ENCODE data around the gene ELAVL3.
"Not testable (repeated sequence)": the region's sequence is repeated elsewhere in the genome, so short reads cannot be mapped to it uniquely, and the experiment has no call there.

ELAVL3 gene

DNA sequence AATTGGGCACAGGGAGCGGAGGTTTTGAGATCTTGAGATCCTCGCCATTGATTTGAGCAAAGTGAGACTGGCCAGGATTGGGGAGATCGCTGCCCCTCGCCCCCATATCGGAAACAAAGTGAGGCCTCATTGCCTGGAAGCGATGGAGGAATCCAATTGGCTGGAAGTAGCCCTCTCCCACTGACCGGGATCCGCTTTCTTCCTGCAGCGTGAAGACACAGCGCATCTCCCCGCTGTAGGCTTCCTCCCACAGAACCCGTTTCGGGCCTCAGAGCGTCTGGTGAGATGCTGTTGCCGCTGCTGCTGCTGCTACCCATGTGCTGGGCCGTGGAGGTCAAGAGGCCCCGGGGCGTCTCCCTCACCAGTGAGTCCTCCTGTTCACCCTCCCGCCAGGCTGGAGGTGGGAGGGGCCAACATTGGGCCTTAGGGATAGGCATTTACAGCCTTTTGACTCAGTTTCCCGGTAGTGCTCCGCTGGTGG, 45.0 kb downstream of the ELAVL3 start:
- no peak for DNase-seq (ENCODE audit: low spot score)

DNA sequence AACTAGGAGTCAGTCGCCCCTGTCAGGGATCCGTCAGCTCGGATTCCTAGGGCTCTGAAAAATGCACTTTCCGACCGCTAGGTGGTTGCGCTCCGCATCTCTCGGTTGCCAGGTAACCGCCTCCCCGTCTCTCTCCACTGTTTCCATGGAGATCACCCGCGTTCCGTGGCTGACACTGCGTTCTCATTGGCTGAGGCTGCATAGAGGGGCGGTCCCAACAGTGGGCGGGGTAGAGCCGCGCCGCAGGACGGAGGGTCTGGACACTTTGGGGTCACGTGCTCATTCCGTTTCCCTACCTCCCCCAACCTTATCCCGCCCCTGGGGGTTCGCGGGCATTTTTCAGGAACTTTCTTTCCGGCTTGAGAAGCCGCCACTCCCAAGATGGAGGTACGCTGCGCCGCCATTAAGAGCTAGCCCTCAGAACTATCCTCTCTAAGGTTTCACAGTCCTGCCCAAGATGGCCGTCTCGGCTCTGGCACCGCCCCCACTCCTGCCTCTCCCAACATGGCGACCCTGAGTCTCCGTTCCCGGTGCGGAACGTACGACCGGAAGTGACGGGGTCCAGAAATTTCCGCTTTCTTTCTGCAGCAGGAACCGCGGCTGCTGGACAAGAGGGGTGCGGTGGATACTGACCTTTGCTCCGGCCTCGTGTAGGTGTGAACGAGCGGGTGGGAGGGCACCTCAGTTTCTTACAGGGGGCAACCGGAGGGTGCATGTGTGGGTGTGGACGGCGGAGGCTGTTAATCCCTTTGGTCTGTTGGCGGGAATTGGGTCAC, 45.6 kb downstream of the ELAVL3 start, which contains the start of the genes ODAD3 and PRKCSH:
Gene ODAD3 (minus strand): TSS at position 65 of the 776 bp plus-strand sequence. CDS start 105 bp downstream, outside the sequence.
Gene PRKCSH (plus strand): TSS at position 579 of the 776 bp plus-strand sequence. CDS start 483 bp downstream, outside the sequence.
- DNase-seq (ENCODE audit: low spot score) = peak; percentile 99

GRCh38 chr19:11434703-11435056, 46.2 kb downstream of the ELAVL3 start:
- no peak for DNase-seq (ENCODE audit: low spot score)

DNA sequence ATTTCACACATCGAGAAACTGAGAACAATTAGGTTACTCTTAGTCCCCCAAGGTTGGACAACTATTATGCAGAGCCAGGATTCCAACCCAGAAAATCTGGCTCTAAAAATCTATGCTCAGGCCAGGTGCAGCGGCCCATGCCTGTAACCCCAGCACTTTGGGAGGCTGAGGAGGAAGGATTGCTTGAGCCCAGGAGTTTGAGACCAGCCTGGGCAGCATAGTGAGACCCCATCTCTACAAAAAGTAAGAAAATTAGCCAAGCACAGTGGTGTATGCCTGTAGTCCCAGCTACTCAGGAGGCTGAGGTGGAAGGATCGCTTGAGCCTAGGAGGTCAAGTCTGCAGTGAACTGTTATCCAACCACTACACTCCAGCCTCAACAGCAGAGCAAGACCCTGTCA, 47.3 kb downstream of the ELAVL3 start:
- not testable (repeated sequence) for DNase-seq (ENCODE audit: low spot score)

- DNase-seq (ENCODE audit: low spot score) = no peak
Measured at GRCh38 chr19:11426656-11427055, 54.2 kb downstream of the ELAVL3 start.

DNA sequence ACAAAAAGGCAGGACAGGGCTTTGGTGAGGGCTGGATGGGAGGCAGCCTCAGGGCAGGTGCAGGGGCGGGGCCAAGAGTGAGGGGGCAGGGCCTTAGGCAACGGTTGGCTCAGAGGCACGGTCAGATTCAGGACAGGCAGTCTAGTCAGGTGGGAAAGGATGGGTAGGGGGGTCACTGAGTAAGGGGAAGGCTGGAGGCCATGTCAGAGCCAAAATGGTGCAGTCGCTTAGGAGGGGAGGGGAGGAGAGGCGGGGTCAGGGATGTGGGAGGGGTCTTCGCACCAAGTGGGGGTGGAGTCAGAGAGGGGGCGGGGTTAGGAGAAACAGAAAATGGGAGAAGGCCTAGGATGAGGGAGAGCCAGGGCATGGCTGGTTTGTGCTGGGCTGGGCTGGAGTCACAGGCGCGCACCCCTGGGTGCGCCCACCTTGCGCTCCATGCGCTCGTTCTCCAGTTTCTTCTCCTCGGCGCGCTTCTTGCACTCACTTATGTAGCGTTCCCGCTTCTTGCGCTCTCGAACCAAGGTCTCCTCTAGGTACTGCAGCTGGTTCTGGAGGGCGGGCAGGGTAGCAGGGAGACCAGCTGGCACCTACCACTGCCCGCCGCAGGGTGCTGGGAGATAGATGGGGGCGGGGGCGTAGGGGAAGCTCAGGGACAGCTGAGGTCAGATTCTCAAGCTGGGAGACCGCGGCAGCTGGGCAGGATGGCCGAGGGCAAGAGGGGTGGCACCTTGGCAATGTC, 55.0 kb downstream of the ELAVL3 start:
- DNase-seq (ENCODE audit: low spot score) = no peak

DNA sequence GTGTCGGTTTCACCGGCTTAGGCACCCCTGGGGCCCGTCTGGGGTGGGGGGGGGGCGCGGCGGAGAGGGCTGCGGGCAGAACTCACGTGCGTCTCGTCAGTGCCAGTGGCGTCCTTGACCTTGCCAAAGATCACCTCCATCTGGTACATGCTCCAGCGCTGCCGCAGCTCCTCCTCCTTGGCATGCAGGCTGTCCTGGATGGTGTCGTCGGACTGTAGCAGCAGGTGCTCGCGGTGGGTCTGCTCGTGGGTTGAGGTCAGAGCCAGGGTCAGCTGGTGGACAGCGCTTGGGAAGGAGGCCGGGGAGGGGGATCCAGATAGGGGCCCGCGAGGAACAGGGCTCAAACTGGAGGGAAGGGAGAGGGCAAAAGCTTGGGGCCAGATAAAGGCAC, 57.1 kb downstream of the ELAVL3 start:
- DNase-seq (ENCODE audit: low spot score) = no peak

DNA sequence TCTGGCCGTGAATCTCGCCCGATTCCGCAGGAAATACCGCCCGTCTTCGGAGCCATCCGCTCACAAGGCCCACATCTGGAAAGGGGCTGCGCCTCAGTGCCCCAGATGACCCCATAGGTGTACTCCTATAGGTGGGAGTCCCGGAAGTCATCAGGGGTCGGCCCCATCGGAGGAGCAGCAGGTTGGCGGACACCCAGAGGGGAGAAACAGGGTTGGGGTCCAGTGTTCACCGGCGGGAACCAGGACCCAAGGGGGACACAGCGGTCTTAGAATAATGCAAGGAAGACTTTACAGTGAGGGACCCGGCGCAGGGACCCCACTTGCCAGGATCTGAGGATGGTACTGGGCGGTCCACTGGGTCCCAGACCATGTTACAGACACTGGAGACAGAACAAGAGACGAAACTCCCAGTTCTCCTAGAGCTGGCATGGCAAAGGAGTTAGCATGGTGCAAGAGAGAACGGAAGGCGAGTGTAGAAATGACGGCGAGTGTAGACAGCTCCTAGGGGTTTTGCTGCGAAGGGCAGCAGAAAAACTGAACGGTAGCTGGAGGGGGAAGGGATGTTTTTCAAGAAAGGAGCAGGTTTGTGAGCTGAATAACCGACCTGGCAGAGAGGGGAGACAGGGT, 57.6 kb downstream of the ELAVL3 start:
- no peak for DNase-seq (ENCODE audit: low spot score)

GRCh38 chr19:11422163-11423065, 58.4 kb downstream of the ELAVL3 start:
- DNase-seq (ENCODE audit: low spot score) = no peak

- DNase-seq (ENCODE audit: low spot score) = peak; percentile 72
Measured at GRCh38 chr19:11421371-11422098, 59.3 kb downstream of the ELAVL3 start.

DNA sequence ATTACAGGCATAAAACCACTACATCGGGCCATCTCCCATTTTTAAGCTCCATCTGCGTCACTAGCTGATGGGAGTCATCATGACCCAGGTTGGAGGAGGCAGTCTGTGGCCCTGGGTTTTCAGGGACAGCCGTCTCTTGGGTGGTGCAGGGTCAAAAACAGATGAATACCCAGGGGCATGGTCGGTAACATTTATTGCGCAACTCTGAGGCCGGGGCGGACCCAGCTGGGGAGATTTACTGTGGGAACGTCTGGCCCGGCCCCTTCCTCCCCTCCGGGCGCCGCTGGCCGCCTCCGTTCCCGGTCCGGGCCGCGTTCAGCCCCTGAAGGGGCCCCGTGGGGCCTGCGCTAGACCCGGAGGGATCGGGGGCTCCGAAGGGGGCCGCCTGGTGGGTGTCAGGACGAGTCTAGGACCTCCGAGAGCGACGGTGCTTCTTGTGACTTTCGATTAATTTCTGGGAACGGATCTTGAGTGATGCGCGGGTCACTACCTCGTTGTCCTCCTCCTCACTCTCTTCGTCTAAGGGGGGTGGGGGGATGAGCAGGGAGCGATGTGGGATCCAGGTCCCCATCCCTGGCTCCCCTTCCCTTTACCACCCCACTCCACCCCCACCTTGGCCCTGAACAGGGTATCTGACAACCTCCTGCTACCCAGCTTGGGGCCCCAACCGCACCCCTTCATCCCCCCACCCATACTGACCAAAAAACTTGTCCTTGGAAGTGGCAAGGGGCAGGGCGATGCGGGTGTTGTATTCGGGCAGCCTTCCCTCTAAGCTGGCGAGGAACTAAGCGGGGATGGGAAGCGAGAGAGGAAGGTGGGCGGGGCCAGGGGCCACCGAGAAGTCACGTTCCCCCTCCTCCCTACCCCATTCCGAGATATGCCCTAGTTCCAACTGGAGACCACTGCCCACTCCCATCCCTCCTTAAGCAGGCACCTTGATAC, 60.1 kb downstream of the ELAVL3 start:
- DNase-seq (ENCODE audit: low spot score) = peak; percentile 70

DNA sequence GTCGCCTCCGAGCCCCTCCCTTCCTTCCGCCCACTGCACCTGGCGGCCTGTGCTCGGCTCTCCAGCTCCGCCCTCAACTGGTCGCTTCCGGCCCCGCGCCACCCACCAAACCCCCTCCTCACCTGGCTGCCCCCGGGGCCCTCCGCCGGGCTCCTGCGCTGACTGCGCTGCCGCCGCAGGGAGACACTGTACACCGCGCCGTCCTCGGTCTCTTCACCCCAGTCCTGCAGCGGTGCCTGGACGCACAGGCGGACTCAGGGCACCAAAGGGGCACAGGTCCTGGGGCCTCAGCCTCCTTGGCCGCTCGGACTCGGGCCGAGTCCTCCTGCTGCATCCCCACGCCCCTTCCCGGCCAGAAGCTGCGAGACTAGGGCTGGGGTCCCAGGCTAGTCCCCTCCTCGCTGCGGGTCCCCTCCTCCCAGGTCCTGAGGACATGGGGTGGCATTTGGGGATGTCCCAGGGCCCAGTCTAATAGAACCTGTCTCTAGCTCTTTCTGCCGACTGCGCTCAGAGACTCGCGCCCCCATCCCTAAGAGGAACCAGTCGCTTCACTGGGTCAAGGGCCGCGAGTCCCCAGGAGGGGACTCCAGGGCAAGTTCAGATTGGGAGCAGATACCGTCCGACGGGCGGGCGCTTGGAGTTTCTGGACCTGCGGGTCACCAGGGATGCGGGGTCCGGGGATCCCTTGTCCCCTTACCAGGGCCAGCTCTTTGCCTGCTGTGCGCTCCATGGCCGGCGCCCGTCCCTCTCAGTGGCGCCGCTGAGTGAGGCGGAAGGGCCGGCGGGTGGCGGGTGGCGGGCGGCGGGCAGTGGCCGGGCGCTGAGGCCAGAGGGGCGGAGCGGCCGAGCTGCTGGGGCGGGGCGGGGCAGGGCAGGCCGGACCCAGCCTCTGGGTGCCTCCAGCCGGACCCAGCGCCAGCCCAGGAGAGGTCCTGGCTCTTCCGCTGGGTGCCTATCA, 62.0 kb downstream of the ELAVL3 start, which contains the start of gene RGL3:
Gene RGL3 (minus strand): TSS at position 766 of the 958 bp plus-strand sequence. CDS start 36 bp downstream, at position 730.
- DNase-seq (ENCODE audit: low spot score) = peak; percentile 77

DNA sequence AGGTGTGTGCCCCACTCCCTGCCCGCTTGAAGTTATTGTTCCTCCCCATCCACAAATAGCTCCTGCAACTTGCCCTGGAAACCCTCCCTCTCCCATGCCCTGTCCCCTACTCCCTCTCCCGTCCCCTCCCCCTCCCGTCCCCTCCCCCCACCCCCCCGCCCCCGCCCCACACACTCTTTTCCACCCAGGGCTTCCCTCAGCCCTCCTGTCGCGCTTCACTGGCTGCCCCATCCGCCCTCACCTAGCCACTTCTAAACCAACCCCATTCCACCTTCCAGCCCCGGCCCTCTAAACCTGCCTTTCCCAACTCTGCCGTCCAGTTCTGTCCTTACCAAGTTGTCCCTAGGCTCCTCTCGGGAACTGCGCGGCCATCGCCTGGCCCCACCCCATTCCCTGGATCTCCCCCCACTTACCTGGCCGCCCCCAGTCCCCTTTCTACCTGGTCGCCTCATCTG, 62.7 kb downstream of the ELAVL3 start:
- DNase-seq (ENCODE audit: low spot score) = no peak

GRCh38 chr19:11416346-11417052, 64.3 kb downstream of the ELAVL3 start:
- no peak for DNase-seq (ENCODE audit: low spot score)

DNA sequence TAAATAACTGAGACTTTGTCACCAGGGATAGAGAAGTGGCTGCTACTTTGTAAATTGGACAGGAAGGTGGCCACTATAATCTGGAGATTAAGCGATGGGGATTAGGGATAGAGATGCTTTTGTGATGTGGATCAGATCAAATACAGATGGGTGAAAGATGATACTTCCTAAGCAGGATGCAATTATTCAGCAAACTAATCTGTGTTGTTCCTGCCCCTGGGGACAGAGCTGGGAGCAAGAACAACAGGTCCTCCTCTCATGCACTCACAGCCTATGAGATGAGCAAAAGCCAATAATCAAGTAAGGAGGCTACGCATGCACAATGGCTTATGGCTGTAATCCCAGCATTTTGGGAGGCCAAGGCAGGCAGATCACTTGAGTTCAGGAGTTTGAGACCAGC, 66.3 kb downstream of the ELAVL3 start:
- DNase-seq (ENCODE audit: low spot score) = no peak

DNA sequence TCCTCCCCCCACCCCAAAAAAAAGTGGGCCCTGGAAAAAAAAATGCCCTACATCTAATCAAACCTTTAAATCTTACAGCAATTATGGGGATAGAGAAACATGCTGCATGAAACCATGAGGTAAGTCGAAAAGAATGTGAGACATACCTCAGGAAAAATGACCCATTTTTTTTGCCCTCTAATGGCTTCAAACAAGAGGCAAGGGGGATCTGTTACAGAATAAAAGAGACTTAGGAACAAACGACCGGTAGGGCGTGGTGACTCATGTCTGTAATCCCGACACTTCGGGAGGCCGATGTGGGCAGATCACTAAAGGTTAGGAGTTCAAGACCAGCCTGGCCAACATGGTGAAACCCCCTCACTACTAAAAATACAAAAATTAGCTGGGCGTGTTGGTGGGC, 70.2 kb downstream of the ELAVL3 start:
- DNase-seq (ENCODE audit: low spot score) = no peak

- no peak for DNase-seq (ENCODE audit: low spot score)
Measured at GRCh38 chr19:11408591-11408990, 72.3 kb downstream of the ELAVL3 start.
